ENCODE measurements around the gene CCNY.
"Not testable (repeated sequence)": the region's sequence is repeated elsewhere in the genome, so short reads cannot be mapped to it uniquely, and the experiment has no call there.

Gene CCNY

DNA sequence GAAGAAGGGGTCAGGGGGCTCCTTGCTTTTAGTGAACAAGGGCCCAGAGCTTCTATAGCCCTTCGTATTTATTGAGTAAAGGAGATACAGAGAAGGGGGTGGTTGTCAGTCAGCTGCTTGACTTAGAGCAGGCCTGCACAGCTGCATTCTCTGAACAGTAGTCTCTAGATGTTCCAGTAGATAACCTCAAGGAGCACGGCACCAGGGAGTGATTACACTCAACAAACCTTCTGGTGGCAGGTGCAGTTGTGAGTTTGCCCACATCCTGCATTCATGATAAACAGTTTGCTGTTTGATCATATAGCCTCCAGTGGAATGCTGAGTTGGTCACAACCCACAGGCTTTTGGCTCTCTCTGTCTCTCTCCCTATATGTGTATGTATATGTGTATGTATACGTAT is 198.8 kb downstream of the CCNY start:
- no peak for DNase-seq

DNA sequence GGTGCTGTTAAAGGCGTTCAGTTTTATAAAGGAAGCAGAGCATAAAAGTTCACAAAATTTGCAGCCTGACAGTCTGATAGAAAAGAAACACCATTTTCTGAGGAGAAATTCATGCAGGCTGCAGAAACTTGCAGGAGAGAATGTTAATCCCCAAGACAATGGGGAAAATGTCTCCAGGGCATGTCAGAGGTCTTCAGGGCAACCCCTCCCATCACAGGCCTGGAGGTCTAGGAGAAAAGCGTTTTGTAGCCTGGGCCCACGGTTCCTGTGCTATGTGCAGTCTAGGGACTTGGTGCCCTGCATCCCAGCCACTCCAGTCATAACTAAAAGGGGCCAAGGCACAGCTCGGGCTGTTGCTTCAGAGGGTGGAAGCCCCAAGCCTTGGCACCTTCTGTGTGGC is 200.5 kb downstream of the CCNY start:
- DNase-seq: no peak

DNA sequence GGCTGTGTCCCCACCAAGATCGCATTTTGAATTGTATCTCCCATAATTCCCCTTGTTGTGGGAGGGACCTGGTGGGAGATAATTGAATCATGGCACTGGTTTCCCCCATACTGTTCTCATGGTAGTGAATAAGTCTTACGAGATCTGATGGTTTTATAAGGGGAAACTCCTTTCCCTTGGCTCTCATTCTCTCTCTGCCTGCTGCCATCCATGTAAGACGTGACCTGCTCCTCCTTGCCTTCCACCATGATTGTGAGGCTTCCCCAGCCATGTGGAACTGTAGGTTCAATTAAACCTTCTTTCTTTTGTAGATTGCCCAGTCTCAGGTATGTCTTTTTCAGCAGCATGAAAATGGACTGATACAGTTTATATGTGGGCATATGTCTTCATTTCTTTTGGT is 201.6 kb downstream of the CCNY start:
- DNase-seq: not testable (repeated sequence)

DNA sequence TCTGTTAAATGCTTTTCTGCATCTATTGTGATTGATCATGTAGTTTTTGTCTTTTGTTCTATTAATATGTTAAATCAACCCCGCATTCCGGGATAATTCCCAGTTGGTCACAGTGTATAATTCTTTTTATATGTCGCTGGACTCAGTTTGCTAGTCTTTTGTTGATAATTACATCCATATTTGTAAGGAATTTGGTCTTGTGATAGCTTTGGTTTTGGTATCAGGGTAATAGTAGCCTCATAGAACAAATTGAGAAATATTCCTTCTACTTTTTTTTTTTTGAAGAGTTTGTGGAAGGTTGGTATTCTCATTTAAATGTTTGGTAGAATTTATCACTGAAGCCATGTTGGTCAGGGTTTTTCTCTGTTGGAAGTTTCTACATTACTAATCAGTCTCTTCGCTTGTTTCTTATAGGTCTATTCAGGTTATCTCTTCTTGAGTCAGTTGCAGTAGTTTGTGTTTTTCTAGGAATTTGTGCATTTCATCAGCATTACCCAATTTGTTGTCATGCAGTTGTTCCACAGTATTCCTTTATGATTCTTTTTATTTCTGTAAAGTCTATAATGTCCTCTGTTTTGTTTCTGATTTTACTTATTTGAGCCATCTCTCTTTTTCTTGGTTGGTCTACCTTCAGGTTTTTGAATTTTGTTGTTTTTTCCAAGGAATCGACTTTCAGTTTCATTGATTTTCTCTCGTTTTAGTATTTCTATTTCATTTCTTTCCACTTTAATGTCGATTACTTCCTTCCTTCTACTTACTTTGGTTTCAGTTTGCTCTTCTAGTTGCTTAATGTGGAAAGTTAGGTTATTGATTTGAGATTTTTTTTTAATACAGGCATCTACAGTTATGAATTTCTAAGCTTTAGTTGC is 204.2 kb downstream of the CCNY start:
- DNase-seq: no peak

DNA sequence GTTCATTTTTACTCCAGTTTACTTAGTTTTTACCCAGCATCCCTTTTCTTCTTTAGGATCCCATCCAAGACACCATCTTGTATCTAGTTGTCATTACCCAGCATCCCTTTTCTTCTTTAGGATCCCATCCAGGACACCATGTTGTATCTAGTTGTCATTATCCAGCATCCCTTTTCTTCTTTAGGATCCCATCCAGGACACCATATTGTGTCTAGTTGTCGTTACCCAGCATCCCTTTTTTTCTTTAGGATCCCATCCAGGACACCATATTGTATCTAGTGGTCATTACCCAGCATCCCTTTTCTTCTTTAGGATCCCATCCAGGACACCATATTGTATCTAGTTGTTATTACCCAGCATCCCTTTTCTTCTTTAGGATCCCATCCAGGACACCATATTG is 205.4 kb downstream of the CCNY start:
- DNase-seq: no peak

DNA sequence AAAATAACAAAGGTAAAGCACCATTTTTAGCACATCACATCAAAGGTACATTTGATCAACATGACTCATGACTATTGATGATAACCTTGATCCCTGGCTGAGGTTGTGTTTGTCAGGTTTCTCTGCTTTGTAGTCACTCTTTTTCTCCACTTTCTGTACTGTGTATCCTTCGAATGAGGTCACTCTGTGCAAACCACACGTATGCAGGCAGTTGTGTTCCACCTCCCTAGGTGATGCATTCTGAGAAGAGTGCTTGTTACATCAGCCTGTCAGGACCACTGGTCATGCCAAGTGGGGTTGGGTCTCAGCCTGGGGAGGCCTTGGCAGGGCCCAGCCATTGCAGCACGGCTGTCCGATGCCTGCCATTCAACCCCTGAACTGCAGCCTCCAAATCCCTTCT is 206.0 kb downstream of the CCNY start:
- DNase-seq: no peak

DNA sequence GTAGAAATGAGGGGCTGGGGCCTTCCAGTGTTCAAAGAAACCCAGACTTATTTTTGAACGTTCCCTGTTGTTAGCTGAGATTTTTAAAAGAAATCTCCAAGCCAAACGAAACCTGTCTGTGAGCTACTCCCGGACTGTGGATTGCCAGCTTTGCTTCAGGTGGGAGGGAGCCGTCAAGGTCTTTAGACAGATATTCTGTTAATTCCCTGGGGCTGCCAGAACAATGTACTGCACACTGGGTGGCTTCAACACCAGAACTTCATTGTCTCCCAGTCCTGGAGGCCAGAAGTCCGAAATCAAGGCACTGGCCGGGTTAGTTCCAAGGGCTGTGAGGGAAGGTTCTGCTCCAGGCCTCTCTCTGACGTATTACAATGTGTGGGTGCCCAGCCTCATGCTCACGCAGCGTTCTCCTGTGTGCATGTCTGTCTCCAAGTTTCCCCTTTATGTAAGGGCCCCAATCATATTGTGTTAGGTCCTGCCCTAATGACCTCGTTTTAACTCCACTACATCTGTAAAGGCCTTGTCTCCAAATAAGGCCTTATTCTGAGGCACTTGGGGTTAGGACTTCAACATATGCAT is 208.9 kb downstream of the CCNY start:
- DNase-seq: no peak

DNA sequence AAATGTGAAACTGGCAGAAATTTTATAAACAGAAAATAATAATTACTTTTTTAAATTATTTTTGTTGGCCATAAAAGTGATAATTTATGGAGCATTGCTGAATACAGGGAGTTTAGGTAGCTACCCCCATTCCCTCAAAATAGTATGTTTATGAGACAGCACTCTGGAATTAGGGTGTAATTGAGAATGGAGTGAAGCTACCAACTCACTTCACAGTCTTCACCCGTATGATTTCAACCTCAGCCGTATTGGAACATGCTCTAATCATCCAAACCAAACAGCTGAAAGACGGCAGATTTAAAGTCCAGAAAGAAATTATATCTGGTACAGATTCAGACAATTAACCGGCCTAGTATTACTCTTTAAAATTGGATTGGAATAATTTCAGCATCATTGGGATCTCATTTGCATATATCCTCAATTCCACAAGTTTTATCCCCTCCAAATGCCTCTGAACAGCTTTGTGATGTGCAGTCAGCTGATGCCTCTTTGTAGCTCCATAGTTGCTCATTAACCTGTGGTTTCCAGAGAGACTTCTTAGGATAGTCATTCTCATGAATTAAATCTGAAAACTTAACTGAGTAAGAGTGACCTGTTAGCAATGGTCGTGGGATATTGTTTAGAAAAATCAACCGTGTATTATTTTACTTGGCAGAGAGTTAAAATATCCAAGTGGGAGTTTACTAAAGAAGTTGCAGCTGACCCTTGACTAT is 209.7 kb downstream of the CCNY start:
- DNase-seq: no peak

DNA sequence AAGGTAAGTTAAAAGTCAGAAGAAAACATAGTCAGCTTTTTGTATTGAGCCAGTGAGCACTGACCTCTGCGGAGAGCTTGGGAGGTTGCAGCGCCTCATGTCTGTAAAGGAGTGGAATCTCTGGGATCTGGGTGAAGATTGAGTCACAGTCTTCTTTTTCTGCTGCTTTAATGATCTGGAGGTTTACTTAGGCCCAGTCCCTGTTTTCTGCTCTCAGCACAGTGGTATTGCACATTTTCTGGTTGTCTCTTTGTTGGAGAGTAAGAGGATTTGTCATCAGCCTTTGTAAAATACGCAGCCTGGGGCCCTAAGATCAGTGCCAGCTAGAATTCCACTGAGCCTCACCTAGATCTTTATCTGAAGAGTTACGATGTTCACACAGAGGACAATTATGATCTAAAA is 210.5 kb downstream of the CCNY start:
- DNase-seq: no peak

DNA sequence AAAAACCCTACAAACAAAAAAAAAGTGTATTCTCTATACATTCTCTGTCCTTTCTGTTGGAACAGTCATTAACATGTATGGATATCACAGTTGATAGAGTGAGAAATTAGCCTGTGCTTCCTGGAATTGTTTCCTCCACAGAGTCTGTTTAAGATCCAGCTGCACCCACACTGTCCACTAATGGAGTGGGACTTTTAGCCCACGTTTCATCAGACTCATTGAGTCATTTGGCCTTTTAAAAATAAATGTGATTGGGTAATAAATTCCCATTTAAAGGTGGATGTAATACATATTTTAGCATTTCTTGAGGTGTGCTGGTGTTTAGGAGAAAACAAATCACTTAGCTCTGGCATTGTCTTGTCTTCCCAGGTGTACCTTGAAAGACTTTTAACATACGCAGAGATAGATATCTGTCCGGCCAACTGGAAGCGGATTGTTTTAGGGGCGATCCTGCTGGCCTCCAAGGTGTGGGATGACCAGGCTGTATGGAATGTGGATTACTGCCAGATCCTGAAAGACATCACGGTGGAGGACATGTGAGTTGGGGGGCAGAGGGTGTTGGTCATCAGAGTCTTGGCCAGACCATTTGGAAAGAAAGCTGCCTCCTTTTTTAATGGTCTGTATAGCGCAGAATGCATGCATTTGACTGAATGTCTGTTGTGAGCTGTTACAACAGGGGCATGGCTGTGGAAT is 216.5 kb downstream of the CCNY start:
- DNase-seq: no peak

DNA sequence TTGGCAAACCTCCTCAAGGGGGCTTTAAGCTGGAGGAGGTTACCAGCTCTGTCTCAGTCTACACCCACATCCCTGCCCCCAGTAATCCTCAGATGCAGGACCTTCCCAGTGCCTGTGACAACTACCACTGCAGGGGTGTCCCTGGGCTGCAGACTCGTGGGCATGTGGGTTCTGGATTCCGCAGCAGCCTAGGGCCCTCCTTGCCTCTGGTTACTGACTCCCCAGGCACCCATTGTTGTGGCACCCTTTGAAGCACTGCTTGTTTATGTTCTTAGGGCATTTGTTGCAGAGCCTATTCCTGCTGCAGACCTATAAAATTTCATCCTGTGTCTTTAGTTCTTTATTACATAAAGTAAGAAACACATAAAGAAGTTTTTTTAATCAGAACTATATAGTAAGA is 217.7 kb downstream of the CCNY start:
- DNase-seq: peak; percentile 48

DNA sequence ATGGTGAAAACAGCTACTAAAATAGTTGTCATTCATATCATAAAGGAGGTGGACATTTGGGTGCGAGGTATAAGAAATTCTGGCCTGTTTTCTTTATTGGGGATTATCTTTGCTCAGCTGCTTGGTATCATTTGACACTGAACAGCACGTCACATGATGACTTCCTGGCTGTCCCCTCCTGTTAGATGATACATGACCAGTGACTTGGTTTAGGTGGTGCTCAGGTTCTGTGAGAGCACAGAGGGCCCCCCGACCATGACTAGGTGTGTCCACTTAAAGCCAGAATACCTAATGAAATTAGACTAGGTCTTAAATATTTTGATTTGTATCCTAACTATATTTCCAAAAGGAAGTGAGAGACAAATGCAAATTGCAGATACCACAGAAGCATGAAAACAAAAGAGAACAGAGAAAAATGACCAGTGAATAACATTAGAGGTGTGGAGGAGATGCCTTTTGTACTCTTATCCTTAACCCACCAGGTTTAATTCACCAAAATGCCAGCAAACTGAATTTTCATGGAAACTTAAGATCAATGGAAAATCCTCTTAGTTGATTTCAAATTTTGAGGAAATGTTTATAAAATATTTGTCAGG is 218.2 kb downstream of the CCNY start:
- DNase-seq: peak; percentile 54

DNA sequence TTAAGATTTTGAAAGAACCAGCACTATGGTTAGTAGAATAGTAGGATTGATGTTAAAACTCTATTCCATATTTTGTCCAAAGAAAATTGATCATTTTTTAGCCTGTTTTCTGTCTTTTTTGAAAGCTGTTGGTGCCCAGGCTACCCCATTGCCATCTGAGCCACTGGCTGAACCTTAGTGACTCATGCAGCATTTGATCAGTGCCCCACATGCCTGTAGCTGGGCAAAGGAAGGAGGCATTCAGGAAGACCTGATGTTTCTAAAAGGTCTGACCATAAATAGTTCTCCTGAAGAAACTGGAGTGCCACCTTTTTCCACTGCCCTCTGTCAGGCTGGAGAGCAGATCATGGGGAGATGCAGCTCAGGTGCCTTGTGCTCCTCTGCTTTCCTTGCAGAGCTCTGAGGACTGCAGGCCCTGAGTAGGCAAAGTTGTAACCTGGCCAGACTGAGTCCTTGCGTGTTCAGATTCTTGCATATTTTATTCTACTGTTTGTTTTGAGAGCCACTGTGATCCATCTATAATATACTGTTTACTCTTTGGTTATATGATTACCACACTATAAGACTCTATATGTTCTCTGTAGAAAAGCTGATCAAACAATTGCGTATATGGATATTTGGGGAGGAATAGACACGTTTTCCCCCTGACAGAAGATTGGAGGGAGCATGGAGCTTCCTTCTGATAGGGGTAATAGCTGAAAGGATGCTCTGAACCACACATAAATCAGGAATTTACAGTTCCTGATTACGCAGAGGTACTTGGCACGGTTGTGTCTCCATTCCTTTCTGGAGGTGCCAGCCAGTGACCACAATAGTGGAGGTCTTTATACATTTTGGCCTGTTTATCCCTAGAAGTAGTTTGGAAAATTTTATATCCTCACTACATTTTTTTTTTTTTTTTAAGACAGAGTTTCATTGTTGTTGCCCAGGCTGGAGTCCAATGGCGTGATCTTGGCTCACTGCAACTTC is 219.9 kb downstream of the CCNY start:
- no peak for DNase-seq

DNA sequence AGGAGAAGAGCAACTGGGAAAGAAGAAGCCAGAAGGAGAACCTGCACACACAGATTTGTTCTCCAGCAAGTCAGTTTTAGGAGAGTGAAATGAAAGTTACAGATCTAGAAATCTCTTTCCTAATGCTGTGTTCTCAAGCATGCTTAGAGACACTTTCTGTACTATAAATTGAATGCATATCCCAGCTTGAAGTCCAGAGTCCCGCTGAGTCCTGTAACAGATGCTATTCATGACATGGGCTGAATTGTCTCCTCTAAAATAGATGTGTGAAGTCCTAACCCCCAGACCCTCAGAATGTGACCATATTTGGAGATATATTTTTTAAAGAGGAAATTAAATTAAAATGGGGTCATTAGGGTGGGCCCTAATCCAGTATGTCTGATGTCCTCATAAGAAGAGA is 222.0 kb downstream of the CCNY start:
- DNase-seq: peak; percentile 52

DNA sequence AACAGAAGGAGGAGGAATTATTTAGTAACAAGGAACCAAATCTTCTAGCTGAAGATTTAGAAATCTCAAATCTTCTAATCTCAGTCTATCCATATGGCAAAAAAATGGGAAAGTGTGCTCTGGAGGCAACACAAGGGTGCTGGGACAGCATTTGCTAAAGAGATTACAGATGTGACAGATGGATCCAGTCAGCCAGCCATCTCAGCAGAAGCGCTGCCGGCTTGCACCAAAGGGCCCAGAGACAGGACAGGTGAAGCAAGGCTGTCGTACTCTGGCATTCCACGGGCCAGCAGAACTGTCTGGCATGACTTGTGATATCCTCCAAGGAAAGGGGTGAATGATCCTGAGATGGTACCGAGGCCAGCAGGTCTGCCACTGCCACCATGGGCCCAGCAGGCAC is 223.1 kb downstream of the CCNY start:
- no peak for DNase-seq

DNA sequence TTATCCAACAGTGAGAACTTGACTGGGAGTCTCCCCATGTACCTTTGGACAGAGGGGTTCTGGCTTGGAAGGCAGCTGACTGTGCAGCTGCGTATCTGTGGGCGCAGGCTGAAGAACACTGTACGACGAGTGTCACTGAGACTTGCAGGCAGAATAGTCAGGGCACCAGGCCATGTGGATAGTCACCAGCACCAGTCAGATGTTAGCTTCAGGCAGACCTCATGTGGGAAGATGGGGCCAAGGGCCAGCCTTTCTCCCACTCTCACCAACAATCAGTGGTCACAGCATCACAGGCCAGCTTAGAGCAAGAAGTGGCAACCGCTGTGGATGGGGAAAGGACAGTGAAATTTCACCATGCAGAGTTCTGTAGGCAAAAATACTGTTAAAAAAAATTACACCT is 225.4 kb downstream of the CCNY start:
- no peak for DNase-seq

DNA sequence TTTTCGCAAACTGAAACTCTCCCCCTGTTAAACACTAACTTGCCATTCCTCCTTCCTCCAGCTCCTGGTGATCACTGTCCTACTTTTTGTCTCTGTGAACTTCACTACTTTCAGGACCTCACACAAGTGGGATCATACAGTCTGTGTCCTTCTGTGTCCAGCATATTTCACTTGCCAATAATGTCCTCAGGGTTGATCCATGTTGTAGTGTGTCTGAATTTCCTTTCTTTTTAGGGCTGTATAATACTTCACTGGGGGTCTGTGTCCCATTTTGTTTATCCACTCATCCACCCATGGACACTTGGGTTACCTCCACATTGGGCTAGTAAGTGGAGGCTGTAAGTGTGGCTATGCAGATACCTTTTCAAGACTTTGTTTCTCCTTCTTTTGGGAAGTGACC is 226.1 kb downstream of the CCNY start:
- DNase-seq: no peak

DNA sequence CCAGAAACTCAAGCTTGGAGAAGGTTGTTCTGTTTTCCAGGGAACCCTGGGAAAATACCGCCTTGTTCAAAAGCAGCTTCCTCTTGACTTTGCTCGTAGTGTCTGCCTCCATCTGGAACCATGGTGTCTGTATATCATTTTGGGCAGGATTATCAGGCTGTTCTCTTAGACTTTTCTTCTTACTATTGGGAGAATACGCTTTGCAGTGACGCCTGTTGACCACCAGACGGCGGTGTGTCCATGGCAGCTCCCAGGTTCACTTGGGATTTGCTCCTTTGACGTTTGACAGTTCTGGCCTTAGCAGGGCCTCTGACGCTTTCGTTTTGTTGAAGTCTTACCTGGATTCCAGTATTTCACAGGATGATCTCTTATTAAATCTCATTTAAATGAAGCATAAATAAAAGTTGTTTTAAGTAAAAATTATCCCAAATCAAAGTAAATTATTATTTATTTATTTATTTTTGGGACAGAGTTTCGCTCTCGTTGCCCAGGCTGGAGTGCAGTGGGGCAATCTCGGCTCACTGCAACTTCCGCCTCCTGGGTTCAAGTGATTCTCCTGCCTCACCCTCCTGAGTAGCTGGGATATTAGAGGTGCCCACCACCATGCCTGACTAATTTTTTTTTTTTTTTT is 227.1 kb downstream of the CCNY start:
- DNase-seq: peak; percentile 60

DNA sequence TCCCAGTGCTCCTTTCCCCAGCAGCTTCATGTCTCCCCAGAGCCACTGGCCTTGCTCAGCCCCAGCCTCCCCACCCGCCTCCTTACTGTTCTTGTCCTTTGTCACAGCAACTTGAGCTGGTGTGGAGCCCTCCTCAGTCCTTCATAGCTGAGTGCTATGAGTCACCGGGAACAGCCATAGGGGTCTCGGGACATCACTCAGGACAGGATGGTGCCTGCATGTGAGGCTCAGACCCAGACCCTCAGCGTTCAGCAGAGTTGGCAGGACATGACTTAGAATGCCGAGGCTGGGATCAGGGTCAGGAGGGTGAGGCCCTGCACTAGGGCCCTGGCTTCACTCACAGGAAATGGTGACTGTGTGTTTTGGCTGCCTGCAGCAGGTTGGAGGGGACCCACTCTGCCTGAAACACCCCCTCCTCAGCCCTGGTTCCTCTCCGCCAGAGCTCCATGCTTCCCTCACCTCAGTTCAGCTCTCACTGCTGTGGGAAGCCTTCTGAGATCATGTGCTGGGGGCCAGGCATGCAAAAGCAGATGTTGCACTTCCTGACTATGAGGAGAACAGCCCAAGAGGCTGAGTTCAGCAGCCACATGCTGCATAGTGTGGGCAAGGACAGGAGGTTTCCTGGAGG is 228.1 kb downstream of the CCNY start:
- no peak for DNase-seq

DNA sequence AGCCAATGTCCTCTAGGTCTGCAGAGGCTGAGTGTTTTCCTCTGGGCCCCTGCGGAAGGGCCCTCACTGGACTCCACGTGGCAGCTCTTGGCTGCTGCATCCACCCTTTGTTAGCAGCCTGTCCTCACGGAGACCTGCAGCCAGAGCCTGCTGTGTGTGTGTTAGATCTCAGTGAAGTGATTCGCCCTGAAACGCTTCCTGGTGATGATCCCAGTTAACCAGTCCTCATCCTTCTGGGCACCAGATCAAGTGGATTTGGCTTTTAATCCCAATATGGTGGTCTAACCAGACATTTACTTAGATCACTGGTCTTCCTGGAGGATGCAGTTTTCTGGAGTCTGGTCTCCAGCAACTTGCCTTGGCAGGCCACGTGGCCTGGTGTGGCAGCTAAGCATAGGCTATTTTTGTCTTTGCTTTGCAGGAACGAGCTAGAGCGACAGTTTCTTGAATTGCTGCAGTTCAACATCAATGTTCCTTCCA is 229.3 kb downstream of the CCNY start:
- DNase-seq: no peak

DNA sequence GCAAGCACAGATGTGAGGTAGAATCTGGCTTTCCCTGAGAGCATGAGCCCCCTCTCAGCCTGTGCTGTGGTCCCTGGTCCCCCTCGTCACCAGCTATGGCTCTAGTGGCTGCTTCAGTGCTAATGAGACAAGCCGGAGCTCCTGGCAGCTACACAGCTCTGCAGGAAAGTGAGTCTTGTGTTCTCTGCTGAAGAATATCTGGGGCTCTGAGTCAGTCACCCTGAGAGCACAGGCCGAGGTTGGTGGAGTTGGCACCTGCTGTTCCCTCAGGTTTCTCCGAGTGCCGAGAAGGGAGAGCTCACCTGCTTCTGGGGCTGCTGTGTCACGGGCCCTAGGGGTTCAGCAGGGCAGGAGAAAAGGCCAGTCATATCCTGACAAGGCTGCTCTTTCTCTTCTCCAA is 231.6 kb downstream of the CCNY start:
- DNase-seq: no peak

Data from NCI-H146 (cell line).